OCI-LY1 (cell line): ENCODE results near the gene TNS1.

Experiments
- H2AFZ ChIP-seq: fragments of 200-600 bp; sonication (generic), shearing (Covaris generic); 2 replicates; pipeline ENCODE4 v1.6.0; 2014; ENCODE audit warnings: antibody characterized with exemption, mild to moderate bottlenecking, low read length
- H3F3A ChIP-seq: fragments of 200-600 bp; sonication (generic), shearing (Covaris generic); 2 replicates; pipeline ENCODE4 v1.6.0; 2014; ENCODE audit warnings: mild to moderate bottlenecking, antibody characterized with exemption, low read length, moderate library complexity; ENCODE audit not compliant: insufficient read depth
- H3K27ac ChIP-seq: fragments of 200-600 bp; sonication (generic); 2 replicates; pipeline ENCODE4 v1.5.1; 2014; ENCODE audit warnings: low read length, mixed run types, mild to moderate bottlenecking, low read depth; ENCODE audit not compliant: poor library complexity, severe bottlenecking
- H3K27me3 ChIP-seq: fragments of 200-600 bp; sonication (generic); 2 replicates; pipeline ENCODE4 v1.6.0; 2014; ENCODE audit warnings: antibody characterized with exemption, mild to moderate bottlenecking, low read length, moderate library complexity; ENCODE audit not compliant: insufficient read depth
- H3K36me3 ChIP-seq: fragments of 200-600 bp; sonication (generic); 2 replicates; pipeline ENCODE4 v1.6.1; 2014; ENCODE audit warnings: mild to moderate bottlenecking, antibody characterized with exemption, low read length, moderate library complexity, mixed read lengths; ENCODE audit not compliant: insufficient read depth
- H3K4me1 ChIP-seq: fragments of 200-600 bp; sonication (generic); 2 replicates; pipeline ENCODE4 v1.5.1; 2014; ENCODE audit warnings: mild to moderate bottlenecking, low read length, moderate library complexity; ENCODE audit not compliant: insufficient read depth, severe bottlenecking
- H3K4me2 ChIP-seq: fragments of 200-600 bp; sonication (generic), shearing (Covaris generic); 2 replicates; pipeline ENCODE4 v1.6.1; 2014; ENCODE audit warnings: low read length
- H3K4me3 ChIP-seq: fragments of 200-600 bp; sonication (generic); 2 replicates; pipeline ENCODE4 v1.5.1; 2014; ENCODE audit warnings: low read length, low read depth, mild to moderate bottlenecking, mixed read lengths; ENCODE audit not compliant: poor library complexity, severe bottlenecking
- H3K79me2 ChIP-seq: fragments of 200-600 bp; shearing (Covaris generic); 2 replicates; pipeline ENCODE4 v1.6.1; 2016; ENCODE audit warnings: mixed run types, low read length, mixed read lengths; ENCODE audit not compliant: insufficient read depth
- H3K9ac ChIP-seq: fragments of 200-600 bp; sonication (generic), shearing (Covaris generic); 2 replicates; pipeline ENCODE4 v1.6.1; 2014; ENCODE audit warnings: mild to moderate bottlenecking, low read length, mixed read lengths
- H3K9me2 ChIP-seq: fragments of 200-600 bp; sonication (generic), shearing (Covaris generic); 2 replicates; pipeline ENCODE4 v1.6.1; 2014; ENCODE audit warnings: low read depth, mild to moderate bottlenecking, low read length, mixed read lengths
- H3K9me3 ChIP-seq: fragments of 200-600 bp; shearing (Covaris generic); 2 replicates; pipeline ENCODE4 v1.6.1; 2014; ENCODE audit warnings: low read length, mixed read lengths
- H4K20me1 ChIP-seq: fragments of 200-600 bp; sonication (generic), shearing (Covaris generic); 2 replicates; pipeline ENCODE4 v1.6.0; 2016; ENCODE audit warnings: mild to moderate bottlenecking, low read length; ENCODE audit not compliant: insufficient read depth
- EZH2 ChIP-seq: fragments of 200-600 bp; sonication (generic), shearing (Covaris generic); IDR thresholded peaks from 2 replicates; pipeline ENCODE4 v1.8.0; 2017; ENCODE audit warnings: borderline replicate concordance, mixed run types, mild to moderate bottlenecking, antibody characterized with exemption, low read length, moderate library complexity, mixed read lengths
- TF ChIP-seq, protein P1 (sequence below): fragments of 200-600 bp; sonication (generic), shearing (Covaris generic); IDR thresholded peaks from 2 replicates; pipeline ENCODE4 v1.5.1; 2017; ENCODE audit warnings: mild to moderate bottlenecking, antibody characterized with exemption, low read length, moderate library complexity, mixed read lengths

TNS1 gene

DNA sequence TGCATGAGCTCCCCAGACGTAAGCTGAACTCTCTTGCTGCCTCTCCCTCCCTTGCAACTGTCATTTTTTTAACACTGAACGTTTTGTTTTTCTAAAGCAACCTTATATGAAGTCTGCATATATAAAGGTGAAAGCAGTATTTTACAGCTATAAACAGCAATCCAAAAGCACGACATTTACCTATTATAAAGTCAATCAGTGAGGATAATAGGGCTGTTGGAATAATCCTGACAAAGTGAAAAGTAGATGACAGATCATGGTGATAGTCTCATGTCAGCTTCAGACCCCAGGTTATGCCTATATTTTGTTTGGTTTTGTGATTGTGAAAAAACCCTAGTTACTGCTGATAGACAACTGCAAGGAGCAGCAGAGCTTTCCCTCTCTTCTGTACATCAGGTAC, 195.8 kb downstream of the TNS1 start:
- no peak for TF ChIP-seq EZH2
- TF ChIP-seq, protein P1, sequence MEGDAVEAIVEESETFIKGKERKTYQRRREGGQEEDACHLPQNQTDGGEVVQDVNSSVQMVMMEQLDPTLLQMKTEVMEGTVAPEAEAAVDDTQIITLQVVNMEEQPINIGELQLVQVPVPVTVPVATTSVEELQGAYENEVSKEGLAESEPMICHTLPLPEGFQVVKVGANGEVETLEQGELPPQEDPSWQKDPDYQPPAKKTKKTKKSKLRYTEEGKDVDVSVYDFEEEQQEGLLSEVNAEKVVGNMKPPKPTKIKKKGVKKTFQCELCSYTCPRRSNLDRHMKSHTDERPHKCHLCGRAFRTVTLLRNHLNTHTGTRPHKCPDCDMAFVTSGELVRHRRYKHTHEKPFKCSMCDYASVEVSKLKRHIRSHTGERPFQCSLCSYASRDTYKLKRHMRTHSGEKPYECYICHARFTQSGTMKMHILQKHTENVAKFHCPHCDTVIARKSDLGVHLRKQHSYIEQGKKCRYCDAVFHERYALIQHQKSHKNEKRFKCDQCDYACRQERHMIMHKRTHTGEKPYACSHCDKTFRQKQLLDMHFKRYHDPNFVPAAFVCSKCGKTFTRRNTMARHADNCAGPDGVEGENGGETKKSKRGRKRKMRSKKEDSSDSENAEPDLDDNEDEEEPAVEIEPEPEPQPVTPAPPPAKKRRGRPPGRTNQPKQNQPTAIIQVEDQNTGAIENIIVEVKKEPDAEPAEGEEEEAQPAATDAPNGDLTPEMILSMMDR = no peak
- H3K4me3 ChIP-seq = no peak overlapping the region
- H3K9ac ChIP-seq = no peak overlapping the region
- no peaks in the 10 kb centered on the region for H3K9me2 ChIP-seq
- no peak overlapping the region for H3K4me2 ChIP-seq
- H2AFZ ChIP-seq = no peak overlapping the region
- H3K27ac ChIP-seq = no peak overlapping the region
- H3K79me2 ChIP-seq = no peaks in the 10 kb centered on the region
- no peaks in the 10 kb centered on the region for H3K4me1 ChIP-seq
- H3K36me3 ChIP-seq = no peaks in the 10 kb centered on the region
- no peaks in the 10 kb centered on the region for H4K20me1 ChIP-seq
- no peaks in the 10 kb centered on the region for H3F3A ChIP-seq
- no peaks in the 10 kb centered on the region for H3K9me3 ChIP-seq
- H3K27me3 ChIP-seq = no peaks in the 10 kb centered on the region

DNA sequence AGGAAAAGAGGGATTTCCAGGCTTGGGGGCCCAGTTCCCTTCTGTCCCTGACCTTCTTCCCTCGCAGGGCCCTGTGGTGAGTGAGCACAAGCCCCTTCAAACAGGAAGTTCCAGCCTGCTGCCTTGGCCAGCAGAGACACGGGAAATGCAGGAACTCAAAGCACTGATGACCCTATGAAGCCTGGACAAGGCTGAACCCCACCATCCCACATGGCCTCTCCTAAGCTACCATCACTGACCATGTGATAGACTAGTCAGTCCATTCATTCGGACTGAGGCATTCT, 196.4 kb downstream of the TNS1 start:
- Histone ChIP-seq H3K79me2 (no peaks in the 10 kb centered on the region), H3K4me2 (no peak overlapping the region), H3K36me3 (no peaks in the 10 kb centered on the region), H3K27me3 (no peaks in the 10 kb centered on the region), H3K27ac (no peak overlapping the region), H2AFZ (no peak overlapping the region), H3K4me1 (no peaks in the 10 kb centered on the region), H3F3A (no peaks in the 10 kb centered on the region), H3K9me2 (no peaks in the 10 kb centered on the region), H3K4me3 (no peak overlapping the region), H3K9me3 (no peaks in the 10 kb centered on the region), H3K9ac (no peak overlapping the region), H4K20me1 (no peaks in the 10 kb centered on the region)
- TF ChIP-seq, protein P1 = no peak
- TF ChIP-seq EZH2 = no peak

DNA sequence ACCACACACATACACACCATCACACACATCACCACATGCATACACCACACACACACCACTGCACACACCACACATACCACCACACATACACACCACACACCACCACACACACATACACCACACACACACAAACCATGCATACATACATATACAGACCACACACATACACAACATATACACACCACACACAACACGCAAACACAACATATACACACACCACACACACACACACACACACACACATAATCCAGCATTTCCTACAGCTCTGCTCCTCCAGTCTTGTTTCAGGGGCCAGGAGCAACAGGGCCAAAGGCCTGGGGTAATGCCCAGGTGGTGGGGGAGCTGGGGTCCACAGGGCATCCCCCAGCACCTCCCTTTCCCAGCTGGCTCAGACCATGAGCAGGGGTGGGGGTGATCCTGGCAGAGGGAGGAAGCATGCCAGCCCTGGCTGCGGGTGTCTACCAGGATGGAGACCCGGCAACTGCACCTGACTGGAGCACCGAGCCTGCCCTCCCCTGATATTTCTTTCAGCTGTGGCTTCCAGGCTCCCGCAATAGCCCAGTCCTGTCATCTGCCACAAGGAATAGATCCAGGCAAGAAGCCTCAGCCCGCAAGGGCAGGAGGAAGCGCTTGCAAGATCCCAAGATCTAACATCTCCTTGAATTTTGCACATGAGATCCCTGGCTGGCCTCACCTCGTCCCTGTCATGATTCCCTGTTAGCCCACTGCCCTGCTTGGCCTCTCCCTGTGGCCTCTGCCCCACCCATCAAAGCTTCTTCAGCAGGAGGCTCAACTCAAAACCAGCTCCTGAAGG, 196.9 kb downstream of the TNS1 start:
- no peaks in the 10 kb centered on the region for H4K20me1 ChIP-seq
- no peaks in the 10 kb centered on the region for H3K79me2 ChIP-seq
- no peak overlapping the region for H3K4me2 ChIP-seq
- no peaks in the 10 kb centered on the region for H3K9me3 ChIP-seq
- TF ChIP-seq, protein P1 = no peak
- no peak for TF ChIP-seq EZH2
- no peak overlapping the region for H2AFZ ChIP-seq
- H3K27me3 ChIP-seq = no peaks in the 10 kb centered on the region
- H3K4me3 ChIP-seq = no peak overlapping the region
- no peaks in the 10 kb centered on the region for H3K36me3 ChIP-seq
- H3K9me2 ChIP-seq = no peaks in the 10 kb centered on the region
- H3K27ac ChIP-seq = no peak overlapping the region
- H3K4me1 ChIP-seq = no peaks in the 10 kb centered on the region
- H3K9ac ChIP-seq = no peak overlapping the region
- no peaks in the 10 kb centered on the region for H3F3A ChIP-seq
